Right hindlimb (tissue), 1 donor: ENCODE data around the gene FHIT.
A peak's percentile ranks its signal among the peaks of the same experiment; 100 is the strongest.

Experiments
- DNase-seq: peaks from one replicate; pipeline ENCODE4 v3.0.0-alpha.2; 2018

FHIT gene

DNA sequence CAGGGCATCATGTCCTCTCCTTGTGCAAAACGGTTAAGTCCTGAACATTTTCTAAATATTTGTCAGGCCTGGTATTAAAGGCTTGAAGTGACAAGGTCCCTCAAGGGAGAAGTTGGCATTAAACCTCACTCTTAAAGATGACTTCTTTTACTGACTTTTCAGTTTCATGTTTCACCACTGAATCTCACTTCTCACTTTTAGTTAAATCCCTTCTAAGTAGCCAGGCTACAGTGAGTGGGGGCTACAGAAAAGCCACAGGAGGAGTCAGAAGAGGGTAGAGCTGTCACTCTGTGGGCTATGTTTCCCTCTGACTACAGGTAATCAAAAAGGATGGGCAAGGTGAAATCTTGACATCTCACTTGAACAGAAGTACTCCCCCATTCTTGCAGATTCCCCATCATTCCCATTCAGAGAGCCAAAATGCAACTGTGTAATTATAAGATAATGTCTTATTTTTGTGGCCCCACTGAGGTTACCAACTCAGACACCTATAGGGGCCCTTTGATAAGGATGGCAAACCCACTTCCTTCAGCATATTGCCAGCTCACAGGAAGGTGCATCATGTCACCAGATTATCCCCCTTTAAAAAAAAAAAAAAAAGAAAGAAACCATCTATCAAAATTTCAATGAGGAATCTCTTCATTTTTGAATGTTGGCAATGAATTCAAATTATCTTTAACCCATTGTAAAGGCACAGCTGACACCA is 1411.3 kb downstream of the FHIT start:
- no peak for DNase-seq

DNA sequence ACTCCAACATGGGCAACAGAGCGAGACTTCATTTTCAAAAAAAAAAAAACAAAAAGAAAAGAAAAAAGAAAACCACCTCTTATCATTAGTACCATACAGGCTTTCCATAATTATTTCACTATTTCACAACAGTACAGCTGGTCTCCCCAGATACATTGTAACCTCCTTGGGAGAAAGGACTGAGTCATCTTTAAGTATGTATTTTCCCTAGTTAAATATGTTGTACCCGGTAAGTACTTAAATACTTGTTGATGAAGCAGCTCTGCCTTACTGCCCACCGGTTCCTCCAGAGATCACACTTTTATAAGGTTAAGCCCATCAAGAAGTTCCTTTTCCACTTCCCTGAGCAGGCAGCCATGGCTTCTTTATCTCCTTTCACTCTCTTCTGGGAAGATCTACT is 1412.0 kb downstream of the FHIT start:
- no peak for DNase-seq

DNA sequence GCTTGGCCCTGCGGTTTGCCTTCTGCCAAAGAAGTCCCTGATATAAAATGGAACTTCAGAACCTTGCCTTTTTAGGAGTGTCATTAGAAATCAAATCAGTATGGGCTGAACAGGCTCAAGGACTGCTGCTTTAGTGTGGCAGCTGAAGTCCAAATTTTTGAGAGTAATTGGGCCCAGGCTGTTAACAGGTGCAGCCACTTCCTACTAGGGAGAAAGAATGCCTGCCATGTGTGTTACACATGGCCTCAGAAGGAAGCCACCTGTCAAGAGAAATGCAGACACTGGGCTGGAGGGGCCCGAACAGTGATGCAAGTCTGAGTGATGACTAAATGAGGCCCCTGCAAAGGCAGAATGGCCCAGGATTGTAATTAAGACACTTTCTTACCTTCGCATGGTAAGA is 1414.7 kb downstream of the FHIT start:
- peak; percentile 38 for DNase-seq

DNA sequence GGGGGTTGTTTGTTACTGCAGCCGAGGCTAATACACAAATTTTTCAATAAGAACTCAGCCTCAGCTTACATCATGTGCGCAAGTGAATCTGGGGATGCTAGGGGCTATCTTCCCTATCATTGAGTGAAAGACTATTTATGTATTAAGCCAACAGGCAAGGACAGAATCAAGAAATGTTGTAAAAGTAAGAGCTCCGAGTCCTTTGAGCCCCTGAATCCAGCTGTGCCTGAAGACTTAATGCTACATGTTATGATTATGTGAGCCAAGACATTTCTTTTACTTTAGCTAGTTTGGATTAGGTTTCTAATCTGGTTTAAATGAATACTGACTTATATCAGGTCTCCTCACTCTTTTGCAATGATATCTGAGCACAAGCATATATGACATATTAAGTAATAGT is 1418.5 kb downstream of the FHIT start:
- no peak for DNase-seq

DNA sequence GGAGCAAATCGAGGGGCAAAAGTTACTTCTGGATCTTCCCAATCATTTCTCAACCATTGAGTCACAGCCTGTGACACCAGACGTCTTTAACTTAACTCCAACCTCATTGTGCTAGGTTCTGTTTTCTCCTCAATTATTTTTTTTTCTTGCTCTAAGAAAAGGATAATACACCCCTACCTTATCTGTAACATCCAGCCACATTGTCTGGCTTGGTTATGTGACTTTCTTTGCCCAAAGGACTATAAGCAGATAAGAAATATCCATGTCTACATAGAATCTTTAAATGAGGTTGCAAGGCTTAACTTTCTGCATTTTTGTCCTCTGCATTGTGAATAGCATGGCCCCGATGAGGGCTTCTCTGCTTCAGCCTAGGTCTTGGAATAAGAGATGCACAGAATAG is 1419.0 kb downstream of the FHIT start:
- no peak for DNase-seq

DNA sequence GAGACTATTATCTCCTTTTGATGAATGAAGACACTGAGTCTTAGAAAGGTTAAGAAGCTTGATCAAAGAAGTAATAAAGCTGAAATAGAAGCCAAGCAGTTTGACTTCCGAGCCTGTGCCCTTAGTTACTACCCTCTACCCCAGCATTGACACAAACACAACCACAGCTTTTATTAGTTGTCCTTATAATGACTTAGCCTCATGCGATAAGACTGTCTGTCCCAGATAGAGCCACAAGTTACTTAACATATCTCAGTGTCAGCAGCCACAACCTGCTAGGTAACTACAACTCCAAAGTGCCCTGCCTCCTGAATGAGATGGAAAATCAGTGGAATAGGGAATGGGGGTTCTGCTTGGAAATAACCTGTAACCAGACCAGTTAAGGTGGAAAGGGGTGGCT is 1419.9 kb downstream of the FHIT start:
- DNase-seq: no peak

DNA sequence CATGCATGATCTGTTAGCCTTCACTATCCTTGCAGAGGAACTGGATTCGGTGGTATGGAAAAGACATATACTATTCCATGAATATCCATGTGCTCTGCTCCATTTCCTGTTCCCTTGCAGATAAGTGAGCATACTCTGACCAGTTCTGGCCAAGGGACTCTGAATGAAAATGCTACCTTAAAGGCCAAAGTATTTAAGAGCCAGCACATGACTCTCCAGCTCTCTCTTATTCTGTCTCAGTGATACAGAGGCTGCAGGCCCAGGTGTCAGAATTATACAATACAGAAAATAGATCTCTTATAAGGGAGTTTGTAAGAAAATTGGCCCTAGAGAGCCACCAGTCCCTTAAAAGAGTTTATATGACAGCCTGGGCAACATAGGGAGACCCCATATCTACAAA is 1421.7 kb downstream of the FHIT start:
- DNase-seq: no peak

DNA sequence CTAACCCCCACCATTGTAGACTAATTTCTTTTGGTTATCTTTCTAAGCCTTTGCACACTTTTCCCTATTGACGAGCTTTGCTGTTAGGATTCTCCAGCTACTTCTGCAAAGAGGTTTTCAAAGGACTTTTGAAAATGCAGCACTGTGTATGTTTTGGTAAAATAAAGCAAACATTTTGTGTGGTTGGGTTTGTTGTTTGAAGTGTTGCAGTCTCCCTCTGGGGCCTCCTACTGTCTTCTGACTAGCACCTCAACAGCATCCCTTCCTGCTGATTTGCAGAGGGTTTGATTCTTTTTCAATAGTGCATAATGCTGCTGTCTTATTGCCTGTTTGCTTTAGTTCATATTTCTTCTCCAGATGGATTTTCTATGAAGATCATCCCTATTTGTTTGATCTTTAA is 1426.4 kb downstream of the FHIT start:
- no peak for DNase-seq

DNA sequence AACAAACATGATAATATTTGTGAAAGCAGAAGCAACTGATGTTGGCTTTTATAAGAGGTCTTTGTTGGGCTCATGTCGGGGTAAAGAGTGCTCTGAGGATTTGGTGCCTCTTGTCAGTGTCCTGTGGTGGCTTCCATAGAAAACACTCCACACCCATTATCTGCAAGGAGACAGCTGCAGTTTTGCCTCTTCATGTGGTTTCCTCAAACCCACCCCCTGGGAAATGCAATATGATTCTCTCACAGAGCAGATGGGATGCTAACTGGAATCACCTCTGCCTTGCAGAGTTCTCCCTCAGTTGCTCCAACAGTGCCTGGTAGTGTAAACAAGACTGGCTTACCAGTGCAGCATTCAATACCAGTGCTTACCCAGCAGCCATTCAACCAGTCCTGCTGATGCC is 1430.0 kb downstream of the FHIT start:
- no peak for DNase-seq

DNA sequence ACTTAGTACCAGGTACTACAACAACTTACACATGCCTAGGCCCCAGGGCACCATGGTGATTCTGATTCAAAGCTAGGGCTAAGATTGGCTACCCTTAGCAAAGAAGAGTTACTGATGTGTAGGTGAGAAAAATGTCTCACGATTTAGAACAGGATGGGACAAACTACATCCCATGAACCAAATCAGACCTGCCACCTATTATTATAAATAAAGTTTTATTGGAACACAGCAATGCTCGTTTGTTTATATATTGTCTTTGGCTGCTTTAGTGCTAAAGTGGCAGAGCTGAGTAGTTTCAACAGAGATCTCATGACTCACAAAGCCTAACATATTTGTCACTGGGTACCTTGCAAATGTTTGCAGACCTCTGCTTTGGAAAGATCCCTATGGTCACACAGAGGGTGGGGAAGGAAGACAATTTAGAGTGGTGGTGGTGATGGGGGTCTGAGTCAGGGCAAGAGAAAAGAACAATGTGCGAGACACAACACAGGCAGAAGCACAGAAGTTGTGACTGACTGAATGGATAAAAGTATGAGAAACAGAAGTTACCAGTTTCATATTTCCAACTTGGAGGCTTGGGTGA is 1430.8 kb downstream of the FHIT start:
- DNase-seq: no peak

DNA sequence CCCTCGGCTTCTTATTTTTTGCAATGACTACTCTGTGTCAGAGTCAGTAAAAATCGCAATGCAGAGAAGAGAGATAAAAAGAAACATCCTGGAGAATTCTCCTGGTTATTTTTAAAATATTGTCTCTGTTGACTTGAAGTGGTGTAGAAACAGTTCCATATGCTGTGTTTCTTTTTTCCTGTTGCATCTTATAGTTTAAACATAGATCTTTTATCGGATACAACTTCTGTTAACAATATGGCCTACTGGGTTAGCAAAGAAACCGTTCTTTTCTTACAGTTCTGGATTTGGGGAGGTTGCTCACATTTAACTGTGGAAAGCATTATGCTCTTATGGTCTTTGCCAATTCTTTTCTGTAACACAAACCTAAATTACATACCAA is 1432.3 kb downstream of the FHIT start:
- no peak for DNase-seq

DNA sequence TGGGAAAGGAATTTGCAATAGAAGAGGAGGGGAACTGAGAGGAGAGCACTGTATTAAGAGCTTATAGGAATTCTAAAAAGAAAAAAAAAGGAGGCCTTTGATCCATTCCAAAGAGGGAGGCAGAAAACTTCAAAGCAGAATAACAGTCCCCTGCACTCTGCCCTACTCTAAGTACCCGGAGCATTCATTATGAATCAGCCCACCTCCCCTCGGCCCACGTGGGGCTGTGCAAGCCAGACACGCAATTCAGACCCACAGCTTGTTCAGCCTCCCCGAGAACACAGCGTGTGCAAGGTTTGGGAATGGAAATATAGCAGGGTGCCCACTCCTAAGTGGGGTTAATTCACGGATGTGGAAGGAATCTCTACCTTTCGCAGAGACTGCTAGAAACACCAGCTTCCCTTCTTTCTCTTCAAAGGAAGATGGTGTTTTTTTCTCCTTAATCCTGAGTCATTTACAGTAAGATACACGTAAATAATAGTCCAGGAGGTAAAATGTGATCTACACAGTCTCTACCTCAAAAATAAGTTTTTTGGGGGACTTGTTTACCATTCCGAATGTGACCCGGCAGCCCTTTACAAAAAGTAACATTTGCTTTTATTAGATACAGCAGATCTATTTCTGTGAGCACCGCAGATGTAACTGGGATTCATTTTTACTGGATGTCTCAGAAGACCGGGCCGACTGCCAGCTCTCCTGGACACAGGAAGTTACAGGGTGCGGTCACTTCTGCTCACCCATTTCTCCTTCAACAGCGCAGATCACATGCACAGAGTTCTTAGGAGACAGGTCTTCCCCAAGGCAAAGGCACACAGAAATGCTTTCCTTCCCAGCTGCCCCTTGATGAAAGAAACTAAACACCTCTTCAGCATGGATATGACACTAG is 1433.0 kb downstream of the FHIT start:
- DNase-seq: peak; percentile 75

DNA sequence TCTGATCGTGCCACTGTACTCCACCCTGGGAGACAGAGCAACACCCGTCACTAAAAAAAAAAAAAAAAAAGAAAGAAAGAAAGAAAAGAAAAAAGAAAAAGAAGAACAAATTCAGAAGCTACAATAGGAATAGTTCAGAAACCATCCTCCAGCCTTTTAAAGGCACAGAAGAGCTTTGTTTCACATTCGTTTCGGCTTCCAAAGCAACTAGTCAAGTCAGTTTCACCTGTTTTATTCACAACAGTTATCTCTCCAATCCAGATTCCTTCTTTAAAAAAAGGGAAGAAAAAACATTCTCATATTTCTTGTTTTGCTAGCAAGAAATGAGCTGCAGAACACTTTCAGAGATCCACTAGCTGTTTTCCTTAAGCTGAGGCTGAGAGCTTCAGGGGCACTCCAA is 1433.7 kb downstream of the FHIT start:
- no peak for DNase-seq

DNA sequence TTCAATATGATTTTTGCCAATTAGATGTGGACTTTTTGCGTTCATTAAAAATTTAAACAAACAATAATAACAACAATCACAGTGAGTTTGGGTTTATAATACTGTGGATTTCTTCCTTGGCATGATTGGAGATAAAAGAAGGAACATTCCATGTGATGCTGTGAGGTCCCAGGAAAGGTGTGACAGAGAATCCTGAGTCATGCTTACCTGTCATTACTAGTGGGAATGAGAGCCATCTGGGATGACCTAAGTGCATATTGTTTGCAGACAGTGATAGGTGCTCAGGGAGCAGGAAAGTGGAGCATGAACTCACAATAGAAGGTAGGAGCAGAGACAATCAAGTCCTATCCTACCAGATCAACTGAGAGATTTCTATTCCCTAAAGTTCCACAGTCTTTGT is 1434.9 kb downstream of the FHIT start:
- no peak for DNase-seq

DNA sequence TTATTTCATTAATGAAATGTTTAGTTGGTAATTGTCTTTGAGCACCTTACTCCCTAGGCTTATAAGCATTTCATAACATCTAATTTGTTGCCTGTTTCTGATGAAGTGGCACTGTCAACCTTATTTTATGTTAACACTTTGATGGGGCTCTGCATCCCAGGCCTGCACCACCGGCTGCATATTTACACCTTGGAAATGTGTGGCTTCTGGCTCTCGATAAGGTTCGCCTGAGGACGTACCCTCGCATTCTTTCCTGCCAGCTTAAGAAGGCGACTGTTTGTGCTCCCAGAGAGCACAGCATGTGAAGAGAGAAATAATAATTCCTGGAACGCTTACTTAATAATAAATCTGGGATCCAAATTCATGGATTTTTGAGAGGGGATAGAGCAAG is 1438.1 kb downstream of the FHIT start:
- no peak for DNase-seq

DNA sequence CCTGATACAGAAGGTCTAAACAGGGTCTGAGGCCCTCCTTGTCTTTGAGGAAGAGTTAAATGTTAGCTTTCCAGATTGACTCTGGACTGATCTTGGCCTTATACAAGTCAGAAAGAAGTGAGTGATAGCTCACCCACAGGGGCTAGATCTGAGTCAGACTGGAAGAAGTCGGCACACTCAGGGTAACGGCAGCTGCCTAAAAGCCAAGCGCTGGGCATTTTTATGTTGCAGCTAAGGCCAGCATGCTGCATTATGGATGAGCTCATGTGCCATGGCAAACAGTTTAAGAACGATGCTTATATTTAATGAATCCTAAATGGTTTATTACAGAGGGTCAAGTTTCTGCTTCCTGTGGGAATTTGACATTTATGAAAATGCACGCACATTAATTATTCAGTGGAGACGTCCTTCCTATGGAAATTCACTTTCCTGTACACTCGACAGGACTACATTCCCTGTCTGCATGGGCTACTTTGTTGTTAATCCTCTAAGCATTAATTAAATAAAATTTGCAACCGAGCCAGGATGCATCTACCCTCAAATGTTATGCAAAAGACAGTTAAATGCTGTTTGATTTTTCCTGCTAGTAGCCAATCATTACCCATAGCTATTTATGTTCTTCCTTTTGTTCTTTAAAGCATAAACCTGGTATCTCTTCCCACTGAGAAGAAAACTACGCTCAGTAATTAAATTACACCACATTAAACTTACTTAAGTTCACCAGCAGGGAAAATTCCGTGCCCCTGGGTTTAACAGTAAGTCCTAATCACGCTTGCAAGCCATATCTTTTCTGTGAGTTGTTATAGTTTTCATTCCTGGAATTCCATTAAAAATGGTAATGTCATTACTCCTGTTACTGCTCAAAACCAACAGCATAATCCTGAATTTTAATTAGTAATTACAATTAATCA is 1438.8 kb downstream of the FHIT start:
- DNase-seq: no peak

DNA sequence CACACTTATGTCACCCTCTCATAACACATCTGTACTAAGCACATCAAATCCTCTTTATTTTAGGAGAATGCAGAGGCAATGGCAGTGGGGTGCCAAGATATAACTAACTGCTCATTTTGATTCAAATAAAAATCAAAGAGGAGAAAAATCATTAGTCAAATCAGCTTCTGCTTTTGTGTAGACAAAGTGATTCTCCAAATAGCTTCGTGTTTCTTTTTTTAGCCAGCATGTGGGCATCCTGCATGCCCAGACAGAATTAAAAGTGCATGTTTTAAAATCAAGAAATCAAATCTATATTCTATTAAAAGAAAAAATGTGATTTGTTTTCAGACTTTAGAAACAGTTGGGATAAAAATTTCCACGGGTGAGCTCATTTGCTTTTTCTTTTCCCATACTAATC is 1440.1 kb downstream of the FHIT start:
- no peak for DNase-seq

DNA sequence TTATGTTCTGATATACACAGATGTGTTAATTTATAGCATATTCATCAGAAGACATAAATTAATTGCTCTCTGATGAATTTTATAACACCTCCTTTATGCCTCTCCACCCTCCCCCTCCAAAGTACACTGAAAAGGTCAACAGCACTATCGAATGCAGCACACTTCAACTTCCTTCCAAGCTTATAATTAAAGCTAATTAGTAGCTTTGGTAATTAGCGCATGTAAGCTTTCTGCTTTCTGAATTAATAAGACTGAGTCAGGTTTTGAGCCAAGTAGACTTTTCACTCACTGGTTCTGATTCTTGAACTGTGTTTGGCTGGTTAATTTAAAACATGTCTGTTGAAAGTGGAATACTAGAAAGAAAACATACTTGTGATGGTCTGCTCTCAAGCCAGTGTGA is 1440.6 kb downstream of the FHIT start:
- DNase-seq: no peak

DNA sequence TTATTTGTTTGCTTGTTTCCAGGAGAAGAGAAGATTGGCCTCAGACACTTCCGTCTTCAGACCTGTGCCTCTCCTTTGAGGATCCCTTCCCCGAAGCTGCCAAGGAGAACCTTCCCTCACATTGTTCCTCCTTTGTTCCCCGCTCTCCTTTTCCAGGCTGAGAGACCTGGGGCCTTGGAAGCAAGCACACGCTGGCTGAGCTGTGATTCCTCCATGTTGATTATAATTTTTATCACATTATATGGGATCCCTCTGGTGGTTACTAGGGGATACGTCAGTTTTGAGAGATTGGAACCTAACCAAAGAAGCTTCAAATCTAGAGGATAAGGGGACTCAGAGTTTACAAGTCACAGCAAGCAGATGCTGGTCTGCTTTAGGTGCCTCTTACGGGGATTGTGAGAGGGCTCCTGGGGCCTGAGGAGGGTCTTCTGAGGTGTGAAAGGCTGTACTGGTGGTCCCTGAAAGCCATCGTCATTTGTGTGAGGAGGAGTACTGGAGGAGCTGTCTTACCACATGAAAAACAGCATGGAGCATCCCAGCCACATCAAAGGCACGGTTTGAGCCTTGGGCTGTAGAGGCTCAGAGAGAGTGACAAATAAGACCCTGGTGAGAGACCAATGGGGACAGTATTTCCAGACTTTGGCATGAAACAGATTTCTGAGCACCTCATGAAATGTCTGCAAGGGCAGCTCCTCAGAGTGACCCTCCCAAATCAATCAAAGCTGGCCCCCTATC is 1441.4 kb downstream of the FHIT start:
- peak; percentile 71 for DNase-seq

DNA sequence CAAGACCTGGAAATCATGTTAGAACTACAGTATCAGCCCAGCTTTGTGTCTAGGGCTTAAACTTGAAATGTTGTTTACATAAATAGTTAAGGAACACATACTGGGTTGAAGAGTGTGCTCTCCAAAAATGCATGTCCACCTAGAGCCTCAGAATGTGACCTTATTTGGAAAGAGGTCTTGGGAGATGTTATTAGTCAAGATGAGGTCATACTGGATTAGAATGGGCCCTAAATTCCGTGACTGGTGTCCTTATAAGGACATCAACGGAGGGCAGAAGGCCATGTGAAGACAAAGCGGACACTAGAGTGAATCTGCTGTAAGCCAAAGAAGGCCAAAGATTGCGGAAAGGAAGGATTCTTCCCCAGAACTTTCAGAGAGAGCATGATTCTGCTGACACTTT is 1442.2 kb downstream of the FHIT start:
- DNase-seq: no peak

DNA sequence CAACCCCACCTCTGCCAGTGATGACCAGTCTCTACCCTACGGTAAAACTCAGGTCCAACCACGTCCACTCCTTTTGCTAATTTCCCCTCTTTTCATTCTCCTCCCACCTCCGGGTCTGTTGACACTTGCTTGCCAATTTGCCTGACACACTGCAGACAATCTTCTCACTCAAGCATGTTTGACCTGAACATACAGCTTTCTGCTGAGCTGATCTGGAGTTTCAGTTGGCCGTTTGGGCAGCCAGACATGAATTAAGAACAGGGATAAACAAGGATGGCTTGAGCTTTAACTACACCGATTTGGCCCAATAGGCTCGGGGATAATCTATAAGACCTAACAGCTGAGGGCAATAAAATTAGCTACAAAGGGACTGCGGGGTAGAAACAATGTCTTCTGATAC is 1442.8 kb downstream of the FHIT start:
- DNase-seq: no peak

DNA sequence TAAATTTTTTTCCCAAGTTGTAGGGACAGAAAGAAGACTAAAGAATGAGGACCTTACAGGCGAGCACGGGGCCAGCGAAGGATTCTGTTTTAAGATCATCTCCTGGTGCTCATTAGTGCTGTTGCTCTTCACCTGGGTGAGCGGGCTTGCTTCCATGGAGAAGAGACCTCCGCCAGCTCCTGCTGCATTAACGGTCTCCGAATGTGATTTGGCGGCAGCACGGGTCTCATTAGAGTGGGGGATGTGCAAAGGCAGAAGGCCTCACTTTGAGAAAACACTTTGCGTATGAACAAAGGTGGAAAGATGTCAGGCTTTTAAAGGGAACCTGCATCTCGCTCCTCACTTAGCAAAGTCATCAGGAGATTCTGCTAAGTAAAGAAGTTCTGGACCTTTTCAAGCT is 1448.0 kb downstream of the FHIT start:
- no peak for DNase-seq
